Panc1 (cell line): Measurements from ENCODE around the gene IMMT. TPM values are rescaled to one million over a fixed set of nuclear protein-coding genes. Genes with fewer than 3 reads are reported as not detected.
A peak's percentile ranks its signal among the peaks of the same experiment; 100 is the strongest.

Source experiments
- ATAC-seq: fragments of 200-7000 bp; cut with Tn5 transposase; 2 replicates; pipeline ENCODE4 v1.9.1; 2020; ENCODE audit warnings: mild to moderate bottlenecking, moderate library complexity
- BruUV-seq: library from RNA; stranded (reverse); fragments of 400-500 nt; replicated peaks from 2 replicates; lab custom pipeline; 2021; lab: Mats Ljungman, UMichigan
- CTCF ChIA-PET: fragments of 300-600 bp; sonication (Branson Sonifier 250); formaldehyde crosslinking; loops from one replicate; lab custom pipeline; 2022; ENCODE audit warnings: antibody characterized with exemption; lab: Charles Lee
- POLR2A ChIA-PET: fragments of 300-600 bp; sonication (Branson Sonifier 250); formaldehyde crosslinking; loops from one replicate; lab custom pipeline; 2022; ENCODE audit warnings: antibody characterized with exemption; lab: Charles Lee
- DNase-seq: peaks from one replicate; pipeline ENCODE4 v3.0.0-alpha.2; 2010; ENCODE audit warnings: low read depth, low spot score
- H3K27ac ChIP-seq: 2 replicates; pipeline ENCODE4 v1.5.1; 2011; ENCODE audit warnings: mild to moderate bottlenecking, low read length, inconsistent platforms
- H3K27me3 ChIP-seq: fragments of 200-500 bp; sonication (Bioruptor generic); 2 replicates; pipeline ENCODE4 v1.6.0; 2014; ENCODE audit warnings: low read length, inconsistent platforms; ENCODE audit not compliant: control insufficient read depth, insufficient read depth
- H3K36me3 ChIP-seq: fragments of 200-500 bp; sonication (Bioruptor generic); 2 replicates; pipeline ENCODE4 v1.5.1; 2014; ENCODE audit warnings: inconsistent platforms, mild to moderate bottlenecking, low read length, moderate library complexity; ENCODE audit not compliant: control insufficient read depth, insufficient read depth
- H3K4me1 ChIP-seq: 2 replicates; pipeline ENCODE4 v1.5.1; 2011; ENCODE audit warnings: inconsistent platforms, mild to moderate bottlenecking, low read length, moderate library complexity; ENCODE audit not compliant: control insufficient read depth, insufficient read depth
- H3K4me3 ChIP-seq, 2 experiments: 2 replicates each; pipeline ENCODE4 v1.5.1; 2011 to 2012; ENCODE audit warnings: low read depth in 2 of 2, low read length in 2 of 2, mild to moderate bottlenecking in 2 of 2, inconsistent platforms in 1 of 2, moderate library complexity in 1 of 2
- H3K9me3 ChIP-seq: fragments of 200-500 bp; sonication (Bioruptor generic); 2 replicates; pipeline ENCODE4 v1.5.1; 2014; ENCODE audit warnings: low read depth, mild to moderate bottlenecking, inconsistent platforms, low read length, moderate library complexity; ENCODE audit not compliant: control insufficient read depth, insufficient read depth
- CTCF ChIP-seq: fragments of 450-650 bp; IDR thresholded peaks from 2 replicates; pipeline ENCODE4 v1.5.1; 2017; ENCODE audit warnings: mild to moderate bottlenecking
- POLR2AphosphoS5 ChIP-seq: IDR thresholded peaks from 2 replicates; pipeline ENCODE4 v1.6.1; 2012; ENCODE audit warnings: mild to moderate bottlenecking, low read depth, low read length, moderate library complexity
- SIN3A ChIP-seq: IDR thresholded peaks from 2 replicates; pipeline ENCODE4 v1.6.1; 2012; ENCODE audit warnings: low read depth, mild to moderate bottlenecking, low read length, moderate library complexity, borderline replicate concordance; ENCODE audit not compliant: insufficient read depth
- TCF7L2 ChIP-seq: IDR thresholded peaks from 2 replicates; pipeline ENCODE4 v1.6.1; 2011; ENCODE audit warnings: mild to moderate bottlenecking, low read depth, low read length, inconsistent platforms
- in situ Hi-C: cut with HindIII; loops from 2 replicates; pipeline ENCODE4 v1.10.0; 2016; ENCODE audit warnings: low sequenced_read_pairs, low pct_unique_long_range_greater_than_20kb
- intact Hi-C: fragments of 100-400 bp; cut with micrococcal nuclease; formaldehyde crosslinking; loops from one replicate; pipeline ENCODE4 v1.10.0; 2022; ENCODE audit not compliant: unreplicated experiment
- total RNA-seq: library from RNA; stranded (reverse); gene quantifications from one replicate; pipeline ENCODE4 v1.2.1, GENCODE V29; 2021; ENCODE audit not compliant: unreplicated experiment
- TF ChIP-seq, protein P1 (sequence below), 2 experiments: IDR thresholded peaks; 2 replicates each; pipeline ENCODE4 v1.6.1; 2011 to 2012; ENCODE audit warnings: low read depth in 2 of 2, control low read depth in 1 of 2, low read length in 1 of 2, mild to moderate bottlenecking in 1 of 2, moderate library complexity in 1 of 2; ENCODE audit not compliant: insufficient read depth in 1 of 2

Gene IMMT
- total RNA-seq, 1 experiment from 2014 or later: 138 TPM

- POLR2A ChIA-PET: no interaction called here
- peaks cover 48% of the 10 kb centered on the region for H3K36me3 ChIP-seq
- in situ Hi-C loops: no loop called here
- TF ChIP-seq POLR2AphosphoS5 (no peak), SIN3A (no peak), TCF7L2 (no peak), CTCF (no peak)
- TF ChIP-seq, protein P1, sequence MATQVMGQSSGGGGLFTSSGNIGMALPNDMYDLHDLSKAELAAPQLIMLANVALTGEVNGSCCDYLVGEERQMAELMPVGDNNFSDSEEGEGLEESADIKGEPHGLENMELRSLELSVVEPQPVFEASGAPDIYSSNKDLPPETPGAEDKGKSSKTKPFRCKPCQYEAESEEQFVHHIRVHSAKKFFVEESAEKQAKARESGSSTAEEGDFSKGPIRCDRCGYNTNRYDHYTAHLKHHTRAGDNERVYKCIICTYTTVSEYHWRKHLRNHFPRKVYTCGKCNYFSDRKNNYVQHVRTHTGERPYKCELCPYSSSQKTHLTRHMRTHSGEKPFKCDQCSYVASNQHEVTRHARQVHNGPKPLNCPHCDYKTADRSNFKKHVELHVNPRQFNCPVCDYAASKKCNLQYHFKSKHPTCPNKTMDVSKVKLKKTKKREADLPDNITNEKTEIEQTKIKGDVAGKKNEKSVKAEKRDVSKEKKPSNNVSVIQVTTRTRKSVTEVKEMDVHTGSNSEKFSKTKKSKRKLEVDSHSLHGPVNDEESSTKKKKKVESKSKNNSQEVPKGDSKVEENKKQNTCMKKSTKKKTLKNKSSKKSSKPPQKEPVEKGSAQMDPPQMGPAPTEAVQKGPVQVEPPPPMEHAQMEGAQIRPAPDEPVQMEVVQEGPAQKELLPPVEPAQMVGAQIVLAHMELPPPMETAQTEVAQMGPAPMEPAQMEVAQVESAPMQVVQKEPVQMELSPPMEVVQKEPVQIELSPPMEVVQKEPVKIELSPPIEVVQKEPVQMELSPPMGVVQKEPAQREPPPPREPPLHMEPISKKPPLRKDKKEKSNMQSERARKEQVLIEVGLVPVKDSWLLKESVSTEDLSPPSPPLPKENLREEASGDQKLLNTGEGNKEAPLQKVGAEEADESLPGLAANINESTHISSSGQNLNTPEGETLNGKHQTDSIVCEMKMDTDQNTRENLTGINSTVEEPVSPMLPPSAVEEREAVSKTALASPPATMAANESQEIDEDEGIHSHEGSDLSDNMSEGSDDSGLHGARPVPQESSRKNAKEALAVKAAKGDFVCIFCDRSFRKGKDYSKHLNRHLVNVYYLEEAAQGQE (IDR thresholded peaks at IDR 0.05; ENCODE audit: insufficient read depth in 1 of 2, low read depth in 2 of 2, low read length in 1 of 2): no peak
- no peaks in the 10 kb centered on the region for H3K9me3 ChIP-seq
- no TSS peak for BruUV-seq
- H3K27ac ChIP-seq: no peak overlapping the region
- no peak for DNase-seq
- no peak; the same call in 1 of the 2 replicates for ATAC-seq
- intact Hi-C loops: no loop called here
- no peaks in the 10 kb centered on the region for H3K4me1 ChIP-seq
- CTCF ChIA-PET: no interaction called here
- no peaks in the 10 kb centered on the region for H3K27me3 ChIP-seq
- no peak overlapping the region for H3K4me3 ChIP-seq
Measured at GRCh38 chr2:86160156-86160952, 34.9 kb downstream of the IMMT start.

DNA sequence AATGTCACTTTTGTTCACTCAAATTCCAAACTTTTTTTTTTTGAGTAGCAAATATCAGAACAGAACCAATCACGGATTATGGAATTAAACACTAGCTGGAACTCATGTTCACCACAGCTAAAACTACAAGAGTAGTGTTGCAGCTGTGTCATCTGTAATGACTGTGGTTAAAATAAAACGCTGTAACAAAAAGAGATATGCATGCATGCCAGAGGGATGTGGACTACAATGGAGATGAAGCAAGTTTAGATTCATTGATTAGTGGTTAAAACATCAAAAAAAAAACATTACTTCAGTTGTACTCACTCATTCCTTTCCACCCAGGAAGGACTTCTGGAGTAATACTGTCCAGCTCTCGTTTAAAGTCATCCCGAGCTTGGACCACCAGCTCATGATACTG, 37.0 kb downstream of the IMMT start:
- Histone ChIP-seq H3K36me3 (peaks cover 44% of the 10 kb centered on the region), H3K4me1 (no peaks in the 10 kb centered on the region), H3K27ac (no peak overlapping the region), H3K9me3 (no peaks in the 10 kb centered on the region), H3K4me3 (no peak overlapping the region), H3K27me3 (no peaks in the 10 kb centered on the region)
- ChIA-PET CTCF (no interaction called here), POLR2A (no interaction called here)
- in situ Hi-C loops: no loop called here
- TF ChIP-seq POLR2AphosphoS5: no peak
- no peak for TF ChIP-seq CTCF
- TF ChIP-seq, protein P1 (IDR thresholded peaks at IDR 0.05; ENCODE audit: insufficient read depth in 1 of 2, low read depth in 2 of 2, low read length in 1 of 2): no peak
- no peak for TF ChIP-seq TCF7L2
- TF ChIP-seq SIN3A: no peak
- TSS peak; percentile 55 for BruUV-seq
- DNase-seq (no peak), ATAC-seq (no peak)
- intact Hi-C loops: no loop called here
